HCT116 (cell line): ENCODE results near the gene MT1X. TPM values are rescaled to one million over a fixed set of nuclear protein-coding genes. Genes with fewer than 3 reads are reported as not detected.

Source experiments
- ATAC-seq: fragments of 200-7000 bp; cut with Tn5 transposase; 2 replicates; pipeline ENCODE4 v1.9.1; 2020; ENCODE audit warnings: mild to moderate bottlenecking, moderate library complexity
- BruUV-seq: library from RNA; stranded (reverse); fragments of 400-500 nt; replicated peaks from 2 replicates; lab custom pipeline; 2021; lab: Mats Ljungman, UMichigan
- CTCF ChIA-PET: fragments of 300-600 bp; sonication (Branson Sonifier 250); formaldehyde crosslinking; loops from one replicate; lab custom pipeline; 2021; ENCODE audit warnings: antibody characterized with exemption; lab: Charles Lee
- POLR2A ChIA-PET: fragments of 300-600, 350-600 bp; sonication (Branson Sonifier 250); formaldehyde crosslinking; loops from one replicate; lab custom pipeline; 2021; ENCODE audit warnings: antibody characterized with exemption; lab: Charles Lee
- RAD21 ChIA-PET, 2 experiments: fragments of 300-600 bp; sonication (Branson Sonifier 250); formaldehyde crosslinking; loops; one replicate each; lab custom pipeline; 2023; ENCODE audit warnings: low total read pairs in 2 of 2; ENCODE audit not compliant: uncharacterized antibody in 2 of 2, unreplicated experiment in 2 of 2, low non-redundant PET in 1 of 2; lab: Charles Lee
- DNase-seq: peaks from one replicate; pipeline ENCODE4 v3.0.0-alpha.2; 2010; ENCODE audit warnings: low read depth, low spot score
- H2AFZ ChIP-seq: fragments of 200-600 bp; shearing (Covaris generic), sonication (generic); 2 replicates; pipeline ENCODE4 v1.6.1; 2017; ENCODE audit warnings: low read depth, mixed run types, mixed read lengths, antibody characterized with exemption, low read length; ENCODE audit not compliant: poor library complexity, severe bottlenecking
- H3K27ac ChIP-seq: 2 replicates; pipeline ENCODE4 v1.5.1; 2012; ENCODE audit warnings: low read depth, low read length
- H3K27me3 ChIP-seq: fragments of 200-600 bp; sonication (generic); 2 replicates; pipeline ENCODE4 v1.6.1; 2016; ENCODE audit warnings: mixed run types, low read length, mixed read lengths; ENCODE audit not compliant: insufficient read depth
- H3K36me3 ChIP-seq, 2 experiments: fragments of 200-500 bp in 1 of 2; fragments of 200-600 bp in 1 of 2; sonication (Bioruptor generic) in 1 of 2; sonication (generic) in 1 of 2; 2 replicates each; pipeline versions ENCODE4 v1.5.1 to v1.6.1; 2014 to 2016; ENCODE audit warnings: low read length in 2 of 2, inconsistent platforms in 1 of 2, mixed read lengths in 1 of 2, mixed run types in 1 of 2; ENCODE audit not compliant: insufficient read depth in 2 of 2, control insufficient read depth in 1 of 2
- H3K4me1 ChIP-seq, 2 experiments: fragments of 200-600 bp in 1 of 2; sonication (generic) in 1 of 2; 2 replicates each; pipeline versions ENCODE4 v1.5.1 to v1.6.1; 2012 to 2017; ENCODE audit warnings: low read length in 2 of 2, inconsistent platforms in 1 of 2, mild to moderate bottlenecking in 1 of 2, mixed read lengths in 1 of 2, mixed run types in 1 of 2, moderate library complexity in 1 of 2; ENCODE audit not compliant: insufficient read depth in 2 of 2, control insufficient read depth in 1 of 2
- H3K4me2 ChIP-seq: fragments of 200-600 bp; sonication (generic); 2 replicates; pipeline ENCODE4 v1.6.1; 2017; ENCODE audit warnings: mixed run types, low read length, mixed read lengths
- H3K4me3 ChIP-seq, 2 experiments: fragments of 200-600 bp in 1 of 2; sonication (generic) in 1 of 2; replicated peaks in 1 of 2; 2 replicates each; pipeline ENCODE4 v1.5.1; 2011 to 2016; ENCODE audit warnings: low read length in 2 of 2, control low read depth in 1 of 2, low read depth in 1 of 2, mild to moderate bottlenecking in 1 of 2, mixed read lengths in 1 of 2, mixed run types in 1 of 2
- H3K79me2 ChIP-seq: fragments of 200-600 bp; sonication (generic); 2 replicates; pipeline ENCODE4 v1.6.1; 2017; ENCODE audit warnings: mild to moderate bottlenecking, mixed run types, low read length, moderate library complexity, mixed read lengths; ENCODE audit not compliant: insufficient read depth
- H3K9ac ChIP-seq: fragments of 200-600 bp; sonication (generic); 2 replicates; pipeline ENCODE4 v1.6.1; 2016; ENCODE audit warnings: low read length, mixed read lengths
- H3K9me2 ChIP-seq: fragments of 200-600 bp; sonication (generic), shearing (Covaris generic); 2 replicates; pipeline ENCODE4 v1.6.1; 2017; ENCODE audit warnings: mixed run types, mild to moderate bottlenecking, moderate library complexity; ENCODE audit not compliant: insufficient read depth
- H3K9me3 ChIP-seq, 2 experiments: fragments of 200-500 bp in 1 of 2; fragments of 200-600 bp in 1 of 2; sonication (Bioruptor generic) in 1 of 2; sonication (generic) in 1 of 2; 2 replicates each; pipeline ENCODE4 v1.6.1; 2014 to 2017; ENCODE audit warnings: low read length in 2 of 2, mixed read lengths in 2 of 2, inconsistent platforms in 1 of 2, low read depth in 1 of 2, mild to moderate bottlenecking in 1 of 2, mixed run types in 1 of 2, moderate library complexity in 1 of 2; ENCODE audit not compliant: control insufficient read depth in 1 of 2, insufficient read depth in 1 of 2
- H4K20me1 ChIP-seq: fragments of 200-600 bp; sonication (generic), shearing (Covaris generic); 2 replicates; pipeline ENCODE4 v1.6.1; 2017; ENCODE audit warnings: mixed run types, mild to moderate bottlenecking, moderate library complexity; ENCODE audit not compliant: insufficient read depth
- EGR1 ChIP-seq: IDR thresholded peaks from 2 replicates; pipeline ENCODE4 v1.6.1; 2012; ENCODE audit warnings: low read depth
- ELF1 ChIP-seq: IDR thresholded peaks from 2 replicates; pipeline ENCODE4 v1.6.1; 2012; ENCODE audit warnings: low read depth, borderline replicate concordance
- EZH2 ChIP-seq: fragments of 200-600 bp; sonication (generic); IDR thresholded peaks from 2 replicates; pipeline ENCODE4 v1.6.1; 2017; ENCODE audit warnings: antibody characterized with exemption, mixed run types
- JUND ChIP-seq: IDR thresholded peaks from 2 replicates; pipeline ENCODE4 v1.6.1; 2012
- POLR2A ChIP-seq: IDR thresholded peaks from 2 replicates; pipeline ENCODE4 v1.7.0; 2011; ENCODE audit warnings: borderline replicate concordance; ENCODE audit not compliant: insufficient read depth, insufficient read length; ENCODE audit errors: extremely low read depth
- POLR2AphosphoS5 ChIP-seq: IDR thresholded peaks from 2 replicates; pipeline ENCODE4 v1.6.1; 2011; ENCODE audit warnings: mild to moderate bottlenecking, low read depth, low read length, moderate library complexity
- RAD21 ChIP-seq: IDR thresholded peaks from 2 replicates; pipeline ENCODE4 v1.6.1; 2012; ENCODE audit warnings: low read depth, mild to moderate bottlenecking
- SIN3A ChIP-seq: IDR thresholded peaks from 2 replicates; pipeline ENCODE4 v1.6.1; 2012; ENCODE audit warnings: low read depth
- SRF ChIP-seq: IDR thresholded peaks from 2 replicates; pipeline ENCODE4 v1.6.1; 2012; ENCODE audit warnings: low read depth
- YY1 ChIP-seq: IDR thresholded peaks from 2 replicates; pipeline ENCODE4 v1.6.1; 2011; ENCODE audit warnings: low read length, low read depth, moderate library complexity, mild to moderate bottlenecking; ENCODE audit not compliant: insufficient replicate concordance; ENCODE audit errors: extremely low read depth
- ZFX ChIP-seq: fragments of 450-650 bp; IDR thresholded peaks from 2 replicates; pipeline ENCODE4 v1.6.1; 2017
- ZNF274 ChIP-seq: fragments of 200-500 bp; sonication (Bioruptor generic); IDR thresholded peaks from 2 replicates; pipeline ENCODE4 v1.6.1; 2014; ENCODE audit warnings: mild to moderate bottlenecking, low read depth, low read length, inconsistent platforms
- intact Hi-C: fragments of 100-400 bp; cut with micrococcal nuclease; formaldehyde crosslinking; loops from 2 replicates; pipeline ENCODE4 v1.10.0; 2022
- total RNA-seq: library from RNA; stranded (reverse); gene quantifications from one replicate; pipeline ENCODE4 v1.2.1, GENCODE V29; 2021; ENCODE audit not compliant: unreplicated experiment
- TF ChIP-seq, protein P1 (sequence below): IDR thresholded peaks from 2 replicates; pipeline ENCODE4 v1.6.1; 2012
- TF ChIP-seq, protein P2 (sequence below), 3 experiments: fragments of 200-600 bp in 1 of 3; sonication (generic) in 1 of 3; IDR thresholded peaks in 2 of 3; conservative IDR thresholded peaks in 1 of 3; 2 replicates each; pipeline ENCODE4 v1.5.1; 2012 to 2017; ENCODE audit warnings: low read depth in 2 of 3, low read length in 2 of 3, antibody characterized with exemption in 1 of 3, borderline replicate concordance in 1 of 3, control low read depth in 1 of 3, mild to moderate bottlenecking in 1 of 3, mixed read lengths in 1 of 3, mixed run types in 1 of 3, moderate library complexity in 1 of 3; ENCODE audit not compliant: insufficient read depth in 1 of 3
- TF ChIP-seq, protein P3 (sequence below): IDR thresholded peaks from 2 replicates; pipeline ENCODE4 v1.6.1; 2012

Gene MT1X
- total RNA-seq, 1 experiment from 2014 or later: 50.2 TPM

DNA sequence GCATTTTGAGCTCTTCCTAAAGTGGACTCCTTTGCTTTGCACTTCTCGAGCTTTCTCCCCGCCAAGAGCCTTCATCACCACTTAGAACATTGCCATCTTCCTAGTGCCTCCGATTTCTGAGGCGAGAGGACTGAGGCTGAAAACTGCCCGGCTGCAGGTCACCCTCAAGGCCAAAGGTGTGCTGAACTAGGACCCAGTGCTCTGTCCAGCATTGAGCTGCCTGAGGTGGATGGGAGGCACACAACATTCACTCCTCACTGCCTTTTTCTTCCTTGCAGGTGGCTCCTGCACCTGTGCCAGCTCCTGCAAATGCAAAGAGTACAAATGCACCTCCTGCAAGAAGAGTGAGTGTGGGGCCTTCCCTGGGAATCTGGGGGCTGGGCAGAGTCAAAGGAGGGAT lies 38.4 kb upstream of the MT1X start:
- ChIA-PET CTCF (interaction anchor here (0.6 to 2.4 kb wide), 8 partner anchors 13 to 1565 kb away, joined by 3 to 11 read pairs (median 3); no protein-coding TSS in a partner anchor), POLR2A (interaction anchor here (0.8 to 2.8 kb wide), 8 partner anchors 9 to 35 kb away, joined by 3 to 47 read pairs (median 4); partner anchors contain the start of genes MT1E and MT2A), RAD21 (interaction anchor here (0.8 to 1.1 kb wide), 2 partner anchors 17 to 58 kb away, joined by 4 to 5 read pairs; no protein-coding TSS in a partner anchor)
- H3K9ac ChIP-seq: peak overlapping the region; percentile 43; the same call in 1 of the 2 replicates
- no peak for TF ChIP-seq EGR1
- TF ChIP-seq, protein P1, sequence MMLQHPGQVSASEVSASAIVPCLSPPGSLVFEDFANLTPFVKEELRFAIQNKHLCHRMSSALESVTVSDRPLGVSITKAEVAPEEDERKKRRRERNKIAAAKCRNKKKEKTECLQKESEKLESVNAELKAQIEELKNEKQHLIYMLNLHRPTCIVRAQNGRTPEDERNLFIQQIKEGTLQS: no peak
- TF ChIP-seq POLR2AphosphoS5: no peak
- no peak for TF ChIP-seq ELF1
- no peak for TF ChIP-seq YY1
- TF ChIP-seq POLR2A: no peak
- no peak for TF ChIP-seq ZNF274
- TF ChIP-seq EZH2: no peak
- no peak for TF ChIP-seq JUND
- no peak for TF ChIP-seq ZFX
- TF ChIP-seq, protein P2, sequence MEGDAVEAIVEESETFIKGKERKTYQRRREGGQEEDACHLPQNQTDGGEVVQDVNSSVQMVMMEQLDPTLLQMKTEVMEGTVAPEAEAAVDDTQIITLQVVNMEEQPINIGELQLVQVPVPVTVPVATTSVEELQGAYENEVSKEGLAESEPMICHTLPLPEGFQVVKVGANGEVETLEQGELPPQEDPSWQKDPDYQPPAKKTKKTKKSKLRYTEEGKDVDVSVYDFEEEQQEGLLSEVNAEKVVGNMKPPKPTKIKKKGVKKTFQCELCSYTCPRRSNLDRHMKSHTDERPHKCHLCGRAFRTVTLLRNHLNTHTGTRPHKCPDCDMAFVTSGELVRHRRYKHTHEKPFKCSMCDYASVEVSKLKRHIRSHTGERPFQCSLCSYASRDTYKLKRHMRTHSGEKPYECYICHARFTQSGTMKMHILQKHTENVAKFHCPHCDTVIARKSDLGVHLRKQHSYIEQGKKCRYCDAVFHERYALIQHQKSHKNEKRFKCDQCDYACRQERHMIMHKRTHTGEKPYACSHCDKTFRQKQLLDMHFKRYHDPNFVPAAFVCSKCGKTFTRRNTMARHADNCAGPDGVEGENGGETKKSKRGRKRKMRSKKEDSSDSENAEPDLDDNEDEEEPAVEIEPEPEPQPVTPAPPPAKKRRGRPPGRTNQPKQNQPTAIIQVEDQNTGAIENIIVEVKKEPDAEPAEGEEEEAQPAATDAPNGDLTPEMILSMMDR (IDR thresholded peaks at IDR 0.05 in 2 of 3, conservative IDR thresholded peaks at IDR 0.05 in 1 of 3; ENCODE audit: borderline replicate concordance in 1 of 3, insufficient read depth in 1 of 3, low read depth in 2 of 3, low read length in 2 of 3): no peak
- TF ChIP-seq, protein P3, sequence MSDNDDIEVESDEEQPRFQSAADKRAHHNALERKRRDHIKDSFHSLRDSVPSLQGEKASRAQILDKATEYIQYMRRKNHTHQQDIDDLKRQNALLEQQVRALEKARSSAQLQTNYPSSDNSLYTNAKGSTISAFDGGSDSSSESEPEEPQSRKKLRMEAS: no peak
- no peak for TF ChIP-seq SRF
- no peak for TF ChIP-seq RAD21
- TF ChIP-seq SIN3A: no peak
- intact Hi-C loops: no loop called here
- peak overlapping the region; percentile 46 for H2AFZ ChIP-seq
- H3K27ac ChIP-seq: no peak overlapping the region
- H4K20me1 ChIP-seq: no peaks in the 10 kb centered on the region
- no TSS peak for BruUV-seq
- peaks cover 11 to 21% of the 10 kb centered on the region in 2 experiments for H3K4me1 ChIP-seq
- peak overlapping the region; percentile 72 for H3K4me2 ChIP-seq
- H3K9me3 ChIP-seq: no peaks in the 10 kb centered on the region
- DNase-seq (no peak), ATAC-seq (no peak)
- peak overlapping the region; percentile 17 to 46 for H3K4me3 ChIP-seq
- no peaks in the 10 kb centered on the region for H3K9me2 ChIP-seq
- H3K79me2 ChIP-seq: no peaks in the 10 kb centered on the region
- no peaks in the 10 kb centered on the region for H3K36me3 ChIP-seq
- no peaks in the 10 kb centered on the region for H3K27me3 ChIP-seq
